CD4-positive, alpha-beta T cell (primary cell): ENCODE measurements around the gene ENOX1. TPM values are rescaled to one million over a fixed set of nuclear protein-coding genes. Genes with fewer than 3 reads are reported as not detected.

Experiments used
- ATAC-seq: fragments of 200-7000 bp; cut with Tn5 transposase; one replicate; pipeline ENCODE4 v1.10.0; 2022; ENCODE audit warnings: mild to moderate bottlenecking; ENCODE audit not compliant: poor library complexity
- CTCF ChIA-PET: fragments of 350-600 bp; sonication (Branson Sonifier 250); formaldehyde crosslinking; loops from one replicate; lab custom pipeline; 2021; ENCODE audit warnings: antibody characterized with exemption, inconsistent platforms; lab: Charles Lee
- POLR2A ChIA-PET: fragments of 350-600 bp; sonication (Branson Sonifier 250); formaldehyde crosslinking; loops from one replicate; lab custom pipeline; 2021; ENCODE audit warnings: antibody characterized with exemption, inconsistent platforms; lab: Charles Lee
- DNase-seq, 14 experiments: peaks; one replicate each; pipeline ENCODE4 v3.0.0-alpha.2; 2013 to 2020; ENCODE audit warnings: mixed read lengths in 2 of 14
- H3K27ac ChIP-seq, 2 donors: one replicate each; pipeline versions ENCODE4 v1.5.1 to v1.7.0; 2013; ENCODE audit warnings: low read length in 2 of 2, low read depth in 1 of 2, mild to moderate bottlenecking in 1 of 2
- H3K27me3 ChIP-seq, 2 experiments: 1 replicate in 1 of 2; 2 replicates in 1 of 2; pipeline versions ENCODE4 v1.6.1 to v1.7.0; 2013; ENCODE audit warnings: low read length in 2 of 2, control low read depth in 1 of 2, mild to moderate bottlenecking in 1 of 2, moderate library complexity in 1 of 2; ENCODE audit not compliant: insufficient read depth in 2 of 2, control insufficient read depth in 1 of 2
- H3K36me3 ChIP-seq: one replicate; pipeline ENCODE4 v1.6.1; 2013; ENCODE audit warnings: low read length, control low read depth; ENCODE audit not compliant: insufficient read depth
- H3K4me1 ChIP-seq: one replicate; pipeline ENCODE4 v1.6.1; 2013; ENCODE audit warnings: low read length, control low read depth; ENCODE audit not compliant: insufficient read depth
- H3K4me3 ChIP-seq: one replicate; pipeline ENCODE4 v1.5.1; 2013; ENCODE audit warnings: mild to moderate bottlenecking, low read length, moderate library complexity
- H3K9me3 ChIP-seq, 2 experiments: 1 replicate in 1 of 2; 2 replicates in 1 of 2; pipeline versions ENCODE4 v1.6.1 to v1.7.0; 2013; ENCODE audit warnings: low read length in 2 of 2, mild to moderate bottlenecking in 2 of 2, control low read depth in 1 of 2, moderate library complexity in 1 of 2; ENCODE audit not compliant: control insufficient read depth in 1 of 2, insufficient read depth in 1 of 2
- H3K27ac Mint-ChIP-seq: one replicate; pipeline ENCODE4 v1.8.0; 2020; ENCODE audit warnings: mixed read lengths
- H3K27me3 Mint-ChIP-seq: one replicate; pipeline ENCODE4 v1.8.0; 2021; ENCODE audit warnings: mixed read lengths
- H3K36me3 Mint-ChIP-seq: one replicate; pipeline ENCODE4 v1.8.0; 2021; ENCODE audit warnings: low read depth, mixed read lengths
- H3K4me1 Mint-ChIP-seq: one replicate; pipeline ENCODE4 v1.8.0; 2021; ENCODE audit warnings: low read depth, mixed read lengths
- H3K4me3 Mint-ChIP-seq: one replicate; pipeline ENCODE4 v1.8.0; 2020; ENCODE audit warnings: mild to moderate bottlenecking, mixed read lengths
- H3K9me3 Mint-ChIP-seq: one replicate; pipeline ENCODE4 v1.8.0; 2020; ENCODE audit warnings: mixed read lengths
- CTCF ChIP-seq: fragments of 200-600 bp; IDR thresholded peaks from one replicate; pipeline ENCODE4 v1.8.0; 2022; ENCODE audit warnings: antibody characterized with exemption, mild to moderate bottlenecking
- intact Hi-C, 2 experiments: fragments of 100-400 bp; cut with DNase I in 1 of 2; cut with micrococcal nuclease in 1 of 2; formaldehyde crosslinking; loops; one replicate each; pipeline versions ENCODE4 v1.15.1 to v1.9.0; 2023 to 2025; cut with DNase I, micrococcal nuclease
- total RNA-seq, 174 experiments: library from RNA in 2 of 174; stranded (reverse) in 2 of 174; gene quantifications; one replicate each; pipeline ENCODE4 v1.2.3 and lab custom pipeline; 2021 to 2026

ENOX1 gene
- total RNA-seq, 2 experiments from 2014 or later = not detected

DNA sequence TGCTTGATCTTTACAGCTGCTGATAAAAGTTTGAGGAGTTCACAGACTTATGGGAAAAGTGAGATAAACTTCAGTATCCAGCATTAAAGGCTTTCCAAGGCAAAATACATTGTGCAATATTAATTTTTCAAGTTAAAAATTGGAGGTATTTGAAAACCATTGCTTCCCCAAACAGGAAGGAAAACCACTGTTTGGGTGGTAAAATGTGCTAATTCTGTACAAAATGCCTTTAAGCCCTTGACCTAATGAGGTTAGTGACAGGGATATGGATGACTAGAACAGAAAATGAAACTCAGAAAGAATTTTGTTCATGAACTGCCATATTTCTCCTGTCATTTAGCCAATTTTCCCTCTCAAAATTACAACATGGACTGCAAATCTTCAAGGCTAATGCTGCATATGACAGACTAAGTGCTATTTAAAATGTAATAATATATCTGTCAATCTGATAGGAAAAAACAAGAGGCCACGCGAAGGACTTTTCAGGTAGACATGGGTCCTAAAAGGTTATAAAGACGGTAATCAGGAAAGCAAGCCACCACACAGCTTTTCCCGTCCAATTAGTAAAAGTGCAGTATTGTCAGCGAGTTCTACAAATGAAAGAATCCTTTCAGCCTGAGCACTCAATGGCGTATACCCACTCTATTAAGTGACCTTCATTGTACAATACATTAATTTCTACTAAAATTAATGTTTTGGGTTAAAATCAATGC, 212.8 kb downstream of the ENOX1 start:
- no peak for DNase-seq
- Histone ChIP-seq H3K9me3 (no peaks in the 10 kb centered on the region), H3K4me1 (no peaks in the 10 kb centered on the region), H3K36me3 (no peaks in the 10 kb centered on the region), H3K27me3 (no peaks in the 10 kb centered on the region), H3K4me3 (no peak overlapping the region), H3K27ac (no peak overlapping the region)
- CTCF ChIA-PET = no interaction called here
- Mint-ChIP-seq H3K4me3 (no peak overlapping the region), H3K36me3 (no peaks in the 10 kb centered on the region), H3K9me3 (no peaks in the 10 kb centered on the region), H3K4me1 (no peaks in the 10 kb centered on the region), H3K27me3 (peaks cover 11% of the 10 kb centered on the region), H3K27ac (no peak overlapping the region)
- POLR2A ChIA-PET = no interaction called here
- intact Hi-C loops = no loop called here
- ATAC-seq = no peak
- TF ChIP-seq CTCF = no peak

DNA sequence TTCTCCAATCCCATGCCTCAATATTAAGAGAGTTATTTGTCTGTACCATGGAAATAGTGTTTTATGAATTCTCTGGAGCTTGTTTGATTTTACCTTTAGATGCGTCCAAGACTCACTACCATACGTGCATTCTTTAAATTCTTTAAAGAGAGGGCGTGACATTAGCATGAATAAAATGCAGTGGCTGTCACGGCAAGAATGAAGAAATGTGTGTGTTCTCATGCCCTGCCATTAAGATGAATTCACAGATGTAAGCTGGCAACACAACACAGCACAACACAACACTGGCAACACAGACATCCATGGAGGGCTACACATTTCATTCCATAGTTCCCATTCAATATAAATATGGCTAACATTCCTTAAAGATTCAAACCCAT, 213.4 kb downstream of the ENOX1 start:
- CTCF ChIA-PET = no interaction called here
- Mint-ChIP-seq H3K4me3 (no peak overlapping the region), H3K4me1 (no peaks in the 10 kb centered on the region), H3K27me3 (peaks cover 11% of the 10 kb centered on the region), H3K27ac (no peak overlapping the region), H3K36me3 (no peaks in the 10 kb centered on the region), H3K9me3 (no peaks in the 10 kb centered on the region)
- no peaks in the 10 kb centered on the region for H3K4me1 ChIP-seq
- H3K4me3 ChIP-seq = no peak overlapping the region
- POLR2A ChIA-PET = no interaction called here
- no peak for TF ChIP-seq CTCF
- H3K27me3 ChIP-seq = no peaks in the 10 kb centered on the region
- DNase-seq (no peak), ATAC-seq (no peak)
- no peak overlapping the region for H3K27ac ChIP-seq
- H3K36me3 ChIP-seq = no peaks in the 10 kb centered on the region
- no peaks in the 10 kb centered on the region for H3K9me3 ChIP-seq
- intact Hi-C loops = no loop called here

- TF ChIP-seq CTCF = no peak
- H3K4me1 ChIP-seq = no peaks in the 10 kb centered on the region
- Mint-ChIP-seq H3K4me3 (no peak overlapping the region), H3K27ac (no peak overlapping the region), H3K27me3 (peaks cover 16% of the 10 kb centered on the region), H3K36me3 (no peaks in the 10 kb centered on the region), H3K4me1 (no peaks in the 10 kb centered on the region), H3K9me3 (no peaks in the 10 kb centered on the region)
- H3K27me3 ChIP-seq = no peaks in the 10 kb centered on the region
- H3K4me3 ChIP-seq = no peak overlapping the region
- intact Hi-C loops = no loop called here
- ATAC-seq (no peak), DNase-seq (no peak)
- no peaks in the 10 kb centered on the region for H3K36me3 ChIP-seq
- ChIA-PET POLR2A (no interaction called here), CTCF (no interaction called here)
- no peaks in the 10 kb centered on the region for H3K9me3 ChIP-seq
- H3K27ac ChIP-seq = no peak overlapping the region
These were observed 214.0 kb downstream of the ENOX1 start for GRCh38 chr13:43572656-43573360.
